HG03025 (cell line): Measurements from ENCODE around the gene HES3.
"Not testable (repeated sequence)": the region's sequence is repeated elsewhere in the genome, so short reads cannot be mapped to it uniquely, and the experiment has no call there.

Source experiments
- ATAC-seq: cut with Tn5 transposase; IDR thresholded peaks from one replicate; pipeline ENCODE4 v1.9.1; 2021; ENCODE audit warnings: mild to moderate bottlenecking, moderate library complexity; ENCODE audit not compliant: unreplicated experiment, low FRiP score

Gene HES3

GRCh38 chr1:6218375-6219164, 25.4 kb upstream of the HES3 start:
- no peak for ATAC-seq

- not testable (repeated sequence) for ATAC-seq
These were observed 24.3 kb upstream of the HES3 start for GRCh38 chr1:6219641-6220040.

GRCh38 chr1:6220236-6220635, 23.7 kb upstream of the HES3 start:
- no peak for ATAC-seq

- ATAC-seq, result no peak
These were observed 22.7 kb upstream of the HES3 start for GRCh38 chr1:6221210-6221784.

- ATAC-seq, result no peak
These were observed 21.3 kb upstream of the HES3 start for GRCh38 chr1:6222636-6223035.

- no peak for ATAC-seq
These were observed 20.4 kb upstream of the HES3 start for GRCh38 chr1:6223617-6224016.

- no peak for ATAC-seq
These were observed 19.3 kb upstream of the HES3 start for GRCh38 chr1:6224718-6225117.

GRCh38 chr1:6225651-6226050, 18.3 kb upstream of the HES3 start:
- ATAC-seq, result no peak

GRCh38 chr1:6233376-6233775, 10.6 kb upstream of the HES3 start:
- ATAC-seq, result no peak

GRCh38 chr1:6234502-6235295, 9.3 kb upstream of the HES3 start:
- ATAC-seq, result no peak

GRCh38 chr1:6235296-6235677, 8.7 kb upstream of the HES3 start:
- ATAC-seq, result peak; percentile 26

GRCh38 chr1:6237093-6237492, 6.9 kb upstream of the HES3 start:
- no peak for ATAC-seq

GRCh38 chr1:6239213-6239752, 4.7 kb upstream of the HES3 start:
- ATAC-seq, result no peak

- ATAC-seq, result no peak
These were observed 3.8 kb upstream of the HES3 start for GRCh38 chr1:6239950-6240768.

- no peak for ATAC-seq
These were observed 2.7 kb upstream of the HES3 start for GRCh38 chr1:6241107-6241886.

- ATAC-seq, result no peak
These were observed 1.9 kb upstream of the HES3 start for GRCh38 chr1:6241887-6242740.

GRCh38 chr1:6243053-6243834, 735 bp upstream of the HES3 start:
- ATAC-seq, result no peak
